A549 treated with Hydrocortisone at 1 μM for 4 hours (cell line): ENCODE measurements around the gene PDE12. TPM values are rescaled to one million over a fixed set of nuclear protein-coding genes. Genes with fewer than 3 reads are reported as not detected.

Experiments used
- total RNA-seq: library from RNA; stranded (reverse); fragments of 200-300 nt; extraction: Qiagen RNA extraction; gene quantifications from 5 replicates; pipeline ENCODE4 v1.2.3, GENCODE V29; 2022

PDE12 gene
- total RNA-seq: 13.6 to 17.8 TPM (median 16.0 TPM) in 5 replicates

GRCh38 chr3:57555738-57556458, at the start of gene PDE12:
TSS of gene PDE12 (plus strand) at chr3:57556274. CDS start at chr3:57556380, 106 bp downstream.

GRCh38 chr3:57544181-57545125, 11.6 kb upstream of the PDE12 start, which contains the start of gene DNAH12:
TSS of gene DNAH12 (minus strand) at chr3:57544344. CDS start at chr3:57542870, 1,474 bp downstream.

GRCh38 chr3:57597127-57597923, 41.3 kb downstream of the PDE12 start, which contains the start of gene ARF4:
TSS of gene ARF4 (minus strand) at chr3:57597344. CDS start at chr3:57597140, 204 bp downstream.

Other genes starting within 250 kb of the PDE12 start
- gene DNAH12, start 11.9 kb upstream of the PDE12 start, total RNA-seq: 0.01 to 0.10 TPM (median 0.05 TPM) in 5 replicates
- 149 to 179 TPM (median 160 TPM) in 5 replicates for gene ARF4, start 41.1 kb downstream of the PDE12 start, total RNA-seq
- gene DENND6A, start 136.8 kb downstream of the PDE12 start, total RNA-seq: 6.5 to 8.6 TPM (median 7.6 TPM) in 5 replicates
- 18.8 to 23.6 TPM (median 21.6 TPM) in 5 replicates for gene SLMAP, start 200.0 kb downstream of the PDE12 start, total RNA-seq